ENCODE results near the gene MRPL48. TPM values are rescaled to one million over a fixed set of nuclear protein-coding genes. Genes with fewer than 3 reads are reported as not detected.

MRPL48 gene
- total and polyA plus RNA-seq, 2 experiments from 2014 or later, result 18.2 to 72.9 TPM

- no peaks in the 10 kb centered on the region for H3K36me3 ChIP-seq
- H3K27me3 ChIP-seq, result no peaks in the 10 kb centered on the region
- H3K4me1 ChIP-seq (ENCODE audit: low read depth), result peaks cover 20% of the 10 kb centered on the region
- H3K9me3 ChIP-seq (ENCODE audit: low read depth), result no peaks in the 10 kb centered on the region
- DNase-seq (ENCODE audit: low read depth in 1 of 2, low spot score in 1 of 2), result no peak
- no peak for TF ChIP-seq CTCF (IDR thresholded peaks at IDR 0.05; ENCODE audit: low read depth, low read length)
- peak overlapping the region; percentile 76 for H3K27ac ChIP-seq
- H3K4me3 ChIP-seq, result no peak overlapping the region
These were observed 51.4 kb downstream of the MRPL48 start for GRCh38 chr11:73839123-73839457.

- Histone ChIP-seq H3K27me3 (no peaks in the 10 kb centered on the region), H3K36me3 (no peaks in the 10 kb centered on the region), H3K9me3 (ENCODE audit: low read depth) (no peaks in the 10 kb centered on the region), H3K4me3 (no peak overlapping the region), H3K4me1 (ENCODE audit: low read depth) (peaks cover 18% of the 10 kb centered on the region), H3K27ac (peak overlapping the region; percentile 63)
- no peak for TF ChIP-seq CTCF (IDR thresholded peaks at IDR 0.05; ENCODE audit: low read depth, low read length)
- DNase-seq (ENCODE audit: low read depth in 1 of 2, low spot score in 1 of 2), result peak in 1 of 2 donors; percentile 35
These were observed 63.5 kb downstream of the MRPL48 start for GRCh38 chr11:73851046-73851764.

GRCh38 chr11:73852049-73852448, 64.4 kb downstream of the MRPL48 start:
- Histone ChIP-seq H3K27ac (peak overlapping the region; percentile 63), H3K9me3 (ENCODE audit: low read depth) (no peaks in the 10 kb centered on the region), H3K4me1 (ENCODE audit: low read depth) (peaks cover 22% of the 10 kb centered on the region), H3K4me3 (no peak overlapping the region), H3K27me3 (no peaks in the 10 kb centered on the region), H3K36me3 (no peaks in the 10 kb centered on the region)
- no peak for TF ChIP-seq CTCF (IDR thresholded peaks at IDR 0.05; ENCODE audit: low read depth, low read length)
- no peak for DNase-seq (ENCODE audit: low read depth in 1 of 2, low spot score in 1 of 2)

DNA sequence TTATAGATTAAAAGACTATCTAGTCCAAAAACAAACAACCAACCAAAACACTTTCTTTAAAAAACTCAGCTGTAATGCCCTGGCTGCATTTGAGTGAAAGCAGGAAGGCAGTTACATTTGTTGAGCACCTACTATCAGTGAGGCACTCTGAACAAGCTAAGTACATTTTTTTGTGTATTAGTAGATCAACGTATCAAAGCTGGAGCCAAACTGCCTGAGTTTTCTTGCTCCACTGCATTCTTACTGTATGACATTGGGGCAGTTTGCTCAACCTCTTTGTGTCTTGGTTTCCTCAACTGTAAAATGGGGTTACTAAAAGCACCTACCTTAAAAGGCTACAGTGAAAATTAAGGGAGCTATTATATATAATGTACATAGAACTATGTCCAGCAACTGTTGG, 67.0 kb downstream of the MRPL48 start:
- no peak overlapping the region for H3K4me3 ChIP-seq
- no peaks in the 10 kb centered on the region for H3K9me3 ChIP-seq (ENCODE audit: low read depth)
- no peaks in the 10 kb centered on the region for H3K27me3 ChIP-seq
- H3K27ac ChIP-seq, result no peak overlapping the region
- no peak for TF ChIP-seq CTCF (IDR thresholded peaks at IDR 0.05; ENCODE audit: low read depth, low read length)
- no peaks in the 10 kb centered on the region for H3K36me3 ChIP-seq
- no peak for DNase-seq (ENCODE audit: low read depth in 1 of 2, low spot score in 1 of 2)
- peaks cover 18% of the 10 kb centered on the region for H3K4me1 ChIP-seq (ENCODE audit: low read depth)

DNA sequence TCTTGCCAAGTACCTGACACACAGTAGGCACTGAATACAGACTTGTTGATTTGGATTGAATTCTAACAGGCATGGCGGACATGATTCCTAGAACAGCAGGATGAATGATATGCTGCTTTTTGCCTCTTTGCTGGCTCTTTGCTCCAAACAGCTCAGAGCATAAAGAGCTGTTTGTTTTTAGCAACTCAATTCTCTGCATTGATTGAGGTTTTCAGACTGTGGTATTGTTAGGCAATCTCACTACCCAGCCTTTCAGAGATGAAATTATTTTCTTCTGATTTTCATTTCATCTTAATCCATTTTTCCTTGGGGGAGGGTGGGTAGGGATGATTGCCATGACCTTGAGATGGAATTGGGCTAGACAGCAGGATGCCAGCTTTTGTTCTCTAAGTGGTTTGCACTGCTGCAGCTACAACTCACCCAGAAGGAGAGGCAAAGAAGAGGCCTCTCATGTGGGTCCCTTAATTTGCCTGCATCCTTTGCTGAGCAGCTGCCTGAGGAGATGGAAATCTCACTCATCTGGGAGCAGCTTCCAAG, 68.4 kb downstream of the MRPL48 start:
- Histone ChIP-seq H3K4me1 (ENCODE audit: low read depth) (peaks cover 16% of the 10 kb centered on the region), H3K27ac (peak overlapping the region; percentile 41), H3K27me3 (no peaks in the 10 kb centered on the region), H3K4me3 (no peak overlapping the region), H3K36me3 (peaks cover 3% of the 10 kb centered on the region), H3K9me3 (ENCODE audit: low read depth) (no peaks in the 10 kb centered on the region)
- TF ChIP-seq CTCF (IDR thresholded peaks at IDR 0.05; ENCODE audit: low read depth, low read length), result no peak
- no peak for DNase-seq (ENCODE audit: low read depth in 1 of 2, low spot score in 1 of 2)

Measured in cardiac muscle cell (in vitro differentiated cells and primary cell).